ENCODE results near the gene FOXK1. TPM values are rescaled to one million over a fixed set of nuclear protein-coding genes. Genes with fewer than 3 reads are reported as not detected.
A peak's percentile ranks its signal among the peaks of the same experiment; 100 is the strongest.
"Not testable (repeated sequence)": the region's sequence is repeated elsewhere in the genome, so short reads cannot be mapped to it uniquely, and the experiment has no call there.

FOXK1 gene
- polyA plus RNA-seq, 3 donors: 0.33 to 16.8 (median 0.76) TPM

DNA sequence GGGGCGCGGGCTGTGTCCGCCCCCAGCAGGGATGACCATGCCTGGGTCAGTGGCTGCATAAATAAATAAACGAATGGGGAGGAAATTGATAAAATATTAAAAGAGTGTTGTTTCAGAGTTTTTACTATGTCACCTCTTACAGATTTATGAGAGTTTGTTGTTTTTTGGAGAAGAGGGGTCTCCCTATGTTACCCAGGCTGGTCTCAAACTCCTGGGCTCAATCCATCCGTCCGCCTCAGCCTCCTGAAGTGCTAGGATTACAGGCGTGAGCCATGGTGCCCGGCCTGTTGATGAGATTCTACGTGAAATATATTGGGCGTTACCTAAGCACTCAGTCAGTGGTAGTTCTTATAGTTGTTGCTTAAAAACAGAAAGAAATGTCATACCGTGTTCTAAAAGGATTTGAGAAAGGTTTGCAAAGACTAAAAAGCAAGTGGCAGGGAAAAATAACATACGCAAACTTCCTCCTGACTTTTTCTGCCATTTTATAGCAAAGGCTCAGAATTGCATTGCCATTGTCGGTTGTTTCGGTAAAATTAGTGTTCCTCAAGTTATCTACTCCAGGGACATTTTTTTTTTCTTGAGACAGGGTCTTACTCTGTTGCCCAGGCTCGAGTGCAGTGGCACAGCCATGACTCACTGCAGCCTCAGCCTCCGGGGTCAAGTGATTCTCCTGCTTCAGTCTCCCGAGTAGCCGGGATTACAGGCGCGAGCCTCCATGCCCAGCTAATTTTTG lies 39.5 kb upstream of the FOXK1 start:
- no peaks in the 10 kb centered on the region for H3K36me3 Mint-ChIP-seq
- peaks cover 0 to 3% (median 0%) of the 10 kb centered on the region in 3 donors for H3K27me3 Mint-ChIP-seq (ENCODE audit: low read depth in 3 of 3)
- H3K4me3 Mint-ChIP-seq: peak overlapping the region; percentile 85 to 88
- peaks cover 3% of the 10 kb centered on the region for H3K79me2 ChIP-seq (ENCODE audit: insufficient read depth, low read length)
- H3K4me1 ChIP-seq (ENCODE audit: control insufficient read depth in 1 of 2, insufficient read depth in 2 of 2, low read length in 2 of 2): peaks cover 12 to 15% of the 10 kb centered on the region in 2 donors
- peak overlapping the region; percentile 76 for H3K9ac ChIP-seq (ENCODE audit: insufficient read depth, low read length, poor library complexity, severe bottlenecking)
- H3K9me3 Mint-ChIP-seq: peaks cover 0 to 8% (median 5%) of the 10 kb centered on the region in 7 donors
- DNase-seq: no peak
- H3K27me3 ChIP-seq (ENCODE audit: control insufficient read depth in 2 of 2, insufficient read depth in 2 of 2, low read length in 2 of 2): no peaks in the 10 kb centered on the region
- 37% methylated on average over 9 of the region's 20 CpGs for WGBS (ENCODE audit: insufficient coverage)
- peak overlapping the region; percentile 92 for H3K4me2 ChIP-seq (replicated peaks; ENCODE audit: extremely low read depth, low read length, poor library complexity, severe bottlenecking)
- no peaks in the 10 kb centered on the region for H4K20me1 ChIP-seq (ENCODE audit: insufficient read depth, low read length)
- no peaks in the 10 kb centered on the region for H3K36me3 ChIP-seq (replicated peaks in 1 of 2; ENCODE audit: control insufficient read depth in 1 of 2, insufficient read depth in 2 of 2, low read length in 2 of 2)
- intact Hi-C loops (cut with micrococcal nuclease): loop anchor here in 1 of 2 donors (1.0 kb wide), 1 partner anchor 133 kb away; the partner anchor contains the start of gene AP5Z1
- H3K9me3 ChIP-seq (replicated peaks in 1 of 2; ENCODE audit: control insufficient read depth in 1 of 2, insufficient read depth in 1 of 2, low read length in 2 of 2): peaks cover 0 to 6% of the 10 kb centered on the region in 2 donors
- H2AFZ ChIP-seq (ENCODE audit: insufficient read depth, low read depth, low read length, poor library complexity, severe bottlenecking): peak overlapping the region; percentile 99
- peak overlapping the region; percentile 71 to 92 for H3K27ac ChIP-seq (ENCODE audit: low read depth in 1 of 2, low read length in 2 of 2)
- TF ChIP-seq, protein P1, sequence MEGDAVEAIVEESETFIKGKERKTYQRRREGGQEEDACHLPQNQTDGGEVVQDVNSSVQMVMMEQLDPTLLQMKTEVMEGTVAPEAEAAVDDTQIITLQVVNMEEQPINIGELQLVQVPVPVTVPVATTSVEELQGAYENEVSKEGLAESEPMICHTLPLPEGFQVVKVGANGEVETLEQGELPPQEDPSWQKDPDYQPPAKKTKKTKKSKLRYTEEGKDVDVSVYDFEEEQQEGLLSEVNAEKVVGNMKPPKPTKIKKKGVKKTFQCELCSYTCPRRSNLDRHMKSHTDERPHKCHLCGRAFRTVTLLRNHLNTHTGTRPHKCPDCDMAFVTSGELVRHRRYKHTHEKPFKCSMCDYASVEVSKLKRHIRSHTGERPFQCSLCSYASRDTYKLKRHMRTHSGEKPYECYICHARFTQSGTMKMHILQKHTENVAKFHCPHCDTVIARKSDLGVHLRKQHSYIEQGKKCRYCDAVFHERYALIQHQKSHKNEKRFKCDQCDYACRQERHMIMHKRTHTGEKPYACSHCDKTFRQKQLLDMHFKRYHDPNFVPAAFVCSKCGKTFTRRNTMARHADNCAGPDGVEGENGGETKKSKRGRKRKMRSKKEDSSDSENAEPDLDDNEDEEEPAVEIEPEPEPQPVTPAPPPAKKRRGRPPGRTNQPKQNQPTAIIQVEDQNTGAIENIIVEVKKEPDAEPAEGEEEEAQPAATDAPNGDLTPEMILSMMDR (IDR thresholded peaks at IDR 0.05): no peak
- H3K4me1 Mint-ChIP-seq: peaks cover 9% of the 10 kb centered on the region
- peak overlapping the region; percentile 60 to 88 (median 83) for H3K4me3 ChIP-seq (replicated peaks in 1 of 3; ENCODE audit: low read depth in 2 of 3, low read length in 3 of 3)
- H3K27ac Mint-ChIP-seq: peak overlapping the region; percentile 87 to 93 (median 90)

DNA sequence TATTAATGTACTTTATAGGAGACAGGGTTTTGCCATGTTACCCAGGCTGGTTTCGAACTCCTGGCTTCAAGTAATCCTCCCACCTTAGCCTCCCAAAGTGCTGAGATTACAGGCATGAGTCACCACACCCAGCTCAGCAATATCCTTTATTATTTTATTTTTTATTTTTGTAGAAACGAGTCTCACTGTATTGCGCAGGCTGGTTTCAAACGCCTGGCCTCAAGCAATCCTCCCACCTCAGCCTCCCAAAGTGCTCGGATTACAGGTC lies 39.0 kb upstream of the FOXK1 start:
- H3K36me3 Mint-ChIP-seq; H3K9me3 ChIP-seq (replicated peaks in 1 of 2; ENCODE audit: control insufficient read depth in 1 of 2, insufficient read depth in 1 of 2, low read length in 2 of 2); DNase-seq; H3K4me3 Mint-ChIP-seq; H4K20me1 ChIP-seq (ENCODE audit: insufficient read depth, low read length); H3K27me3 ChIP-seq (ENCODE audit: control insufficient read depth in 2 of 2, insufficient read depth in 2 of 2, low read length in 2 of 2); H3K4me1 Mint-ChIP-seq; intact Hi-C loops (cut with micrococcal nuclease); H3K9ac ChIP-seq (ENCODE audit: insufficient read depth, low read length, poor library complexity, severe bottlenecking); H3K27ac ChIP-seq (ENCODE audit: low read depth in 1 of 2, low read length in 2 of 2); H3K9me3 Mint-ChIP-seq; H3K36me3 ChIP-seq (replicated peaks in 1 of 2; ENCODE audit: control insufficient read depth in 1 of 2, insufficient read depth in 2 of 2, low read length in 2 of 2); H3K79me2 ChIP-seq (ENCODE audit: insufficient read depth, low read length); H3K27me3 Mint-ChIP-seq (ENCODE audit: low read depth in 3 of 3): not testable (repeated sequence)
- Histone ChIP-seq H3K4me3 (replicated peaks in 1 of 3; ENCODE audit: low read depth in 2 of 3, low read length in 3 of 3) (peak overlapping the region in 1 of 3 experiments; percentile 83), H2AFZ (ENCODE audit: insufficient read depth, low read depth, low read length, poor library complexity, severe bottlenecking) (peak overlapping the region; percentile 99), H3K4me2 (replicated peaks; ENCODE audit: extremely low read depth, low read length, poor library complexity, severe bottlenecking) (peak overlapping the region; percentile 92), H3K4me1 (ENCODE audit: control insufficient read depth in 1 of 2, insufficient read depth in 2 of 2, low read length in 2 of 2) (peaks cover 12 to 15% of the 10 kb centered on the region in 2 donors)
- WGBS (ENCODE audit: insufficient coverage): no CpG with 5 or more reads among the region's 5 CpGs
- peak overlapping the region in 1 of 7 donors; percentile 50 for H3K27ac Mint-ChIP-seq
